Kidney capillary endothelial cell (primary cell): Measurements from ENCODE around the gene ZNF425.
"Not testable (repeated sequence)": the region's sequence is repeated elsewhere in the genome, so short reads cannot be mapped to it uniquely, and the experiment has no call there.

Source experiments
- DNase-seq: peaks from one replicate; pipeline ENCODE4 v3.0.0-alpha.2; 2018; ENCODE audit warnings: low spot score

The ZNF425 gene, protein sequence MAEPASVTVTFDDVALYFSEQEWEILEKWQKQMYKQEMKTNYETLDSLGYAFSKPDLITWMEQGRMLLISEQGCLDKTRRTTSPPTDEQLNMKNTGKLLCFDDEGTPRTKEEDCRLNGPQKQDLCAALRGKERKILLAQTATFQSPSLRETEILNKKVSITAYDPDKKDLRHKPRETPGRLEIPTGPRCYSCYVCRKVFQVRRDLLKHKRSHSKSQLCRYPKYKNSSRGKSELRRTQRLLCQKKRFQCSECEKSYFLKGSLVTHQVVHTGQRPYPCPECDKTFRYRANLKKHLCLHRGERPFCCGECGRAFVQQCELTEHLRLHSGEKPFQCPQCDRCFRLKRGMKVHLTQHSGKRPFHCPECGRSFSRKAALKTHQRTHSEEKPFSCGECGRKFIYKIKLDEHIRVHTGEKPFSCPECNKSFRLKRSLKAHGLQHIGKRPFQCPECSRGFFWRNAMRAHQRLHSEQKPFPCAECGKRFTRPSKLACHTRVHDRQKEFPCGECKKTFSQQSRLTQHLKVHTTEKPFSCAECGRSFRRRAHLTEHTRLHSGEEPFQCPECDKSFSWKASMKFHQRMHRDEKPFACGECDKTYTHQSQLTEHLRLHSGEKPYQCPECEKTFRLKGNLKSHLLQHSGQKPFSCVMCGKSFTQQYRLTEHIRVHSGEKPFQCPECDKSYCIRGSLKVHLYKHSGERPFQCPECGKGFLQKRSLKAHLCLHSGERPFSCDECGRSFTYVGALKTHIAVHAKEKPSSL

DNA sequence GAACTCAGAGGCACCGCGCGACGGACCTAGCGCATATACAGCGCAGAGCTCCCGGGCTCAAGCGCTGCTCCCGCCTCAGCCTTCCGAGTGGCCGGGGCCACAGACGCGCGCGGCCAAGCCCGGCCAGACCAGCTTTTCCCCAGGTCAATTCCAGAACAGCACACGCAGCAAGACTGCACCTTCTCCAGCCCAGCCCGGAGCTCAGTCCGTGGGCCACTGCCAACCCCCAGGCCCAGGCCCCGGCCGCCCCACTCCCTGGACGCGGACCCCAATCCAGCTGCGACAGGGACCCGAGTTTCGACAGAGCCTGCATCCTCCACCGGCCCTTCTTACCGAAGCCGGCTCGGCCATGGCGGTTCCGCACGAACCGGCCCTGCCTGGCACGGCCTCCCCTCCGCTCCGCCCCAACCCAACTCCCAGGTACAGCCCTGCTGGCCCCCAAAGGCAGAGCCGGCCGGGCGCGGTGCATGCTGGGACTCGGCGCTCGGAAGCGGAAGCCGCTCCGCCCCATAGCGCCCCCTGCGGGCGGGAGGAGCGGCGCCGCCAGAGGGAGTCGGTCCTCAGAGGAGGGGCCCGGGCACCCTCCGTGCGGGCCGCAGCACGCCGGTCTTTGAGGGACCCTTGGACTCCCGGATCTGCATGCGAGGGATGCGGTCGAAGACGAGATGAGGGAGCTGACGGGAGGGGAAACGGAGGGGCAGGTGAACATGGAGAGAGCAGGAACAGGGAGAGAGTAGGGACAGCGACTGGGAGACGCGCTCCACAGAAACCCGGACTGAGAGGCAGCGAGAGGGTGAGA lies at the start of gene ZNF425:
ZNF425 (minus strand) TSS at position 462 of the 799 bp plus-strand sequence; CDS start at position 351, 111 bp downstream.
- DNase-seq, result peak; percentile 83

- no peak for DNase-seq
These were observed 49.0 kb upstream of the ZNF425 start for GRCh38 chr7:149175150-149175549.

GRCh38 chr7:149172534-149172920 lies 46.4 kb upstream of the ZNF425 start:
- no peak for DNase-seq

DNA sequence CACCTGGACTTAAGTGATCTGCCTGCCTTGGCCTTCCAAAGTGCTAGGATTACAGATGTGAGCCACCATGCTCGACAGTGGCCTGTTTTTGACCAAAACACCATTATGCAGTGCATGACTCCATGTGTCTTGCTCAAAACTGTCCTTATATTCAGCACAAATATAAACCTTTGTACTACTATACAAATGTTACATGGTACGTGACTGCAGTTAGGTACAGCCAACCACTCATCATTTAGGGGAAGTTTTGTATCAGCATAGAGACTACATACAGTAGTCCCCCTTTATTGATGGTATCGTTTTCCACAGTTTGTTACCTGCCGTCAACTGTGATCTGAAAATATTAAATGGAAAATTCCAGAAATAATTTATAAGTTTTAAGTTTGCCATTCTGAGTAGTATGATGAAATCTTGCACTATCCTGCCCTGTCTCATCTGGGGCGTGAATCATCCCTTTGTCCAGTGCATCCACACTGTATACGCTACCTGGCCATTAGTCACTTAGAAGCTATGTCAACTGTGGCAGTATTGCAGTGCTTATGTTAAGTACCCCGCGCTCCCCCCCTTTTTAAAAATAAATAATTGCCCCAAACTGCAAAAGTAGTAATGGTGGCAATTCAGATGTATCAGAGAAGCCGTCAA lies 45.9 kb upstream of the ZNF425 start:
- no peak for DNase-seq

DNA sequence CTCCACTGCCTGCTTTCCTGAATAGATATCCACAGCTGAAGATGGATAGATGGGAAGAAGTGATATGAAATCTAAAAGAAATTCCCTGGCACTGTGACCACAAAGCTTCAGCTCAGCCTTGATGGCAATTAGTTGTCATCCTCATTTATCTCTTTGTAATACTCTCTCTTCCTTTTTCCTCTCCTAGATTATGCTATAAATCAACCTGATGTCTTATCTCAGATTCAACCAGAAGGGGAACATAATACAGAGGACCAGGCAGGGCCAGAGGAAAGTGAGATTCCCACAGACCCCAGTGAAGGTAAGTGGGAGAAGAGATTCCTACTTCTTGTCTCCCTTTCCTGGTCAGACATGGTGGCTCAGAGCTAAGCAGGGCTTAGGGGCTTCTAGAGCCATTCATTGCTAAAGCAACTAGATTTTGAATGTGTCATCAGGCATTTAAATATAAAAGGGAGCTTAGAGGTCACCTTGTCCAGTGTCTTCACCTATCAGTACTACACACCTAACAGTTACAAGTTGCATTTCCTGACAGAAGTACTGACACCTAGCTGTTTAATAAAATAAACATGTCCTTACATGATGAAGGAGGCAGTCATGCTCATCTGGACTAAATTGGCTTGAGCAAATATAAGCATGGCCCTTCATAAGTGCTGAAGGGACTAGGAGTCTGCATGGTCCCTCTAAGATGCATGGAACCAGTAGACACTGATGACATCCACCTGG lies 40.7 kb upstream of the ZNF425 start:
- DNase-seq, result no peak

- no peak for DNase-seq
These were observed 40.0 kb upstream of the ZNF425 start for GRCh38 chr7:149166142-149166541.

DNA sequence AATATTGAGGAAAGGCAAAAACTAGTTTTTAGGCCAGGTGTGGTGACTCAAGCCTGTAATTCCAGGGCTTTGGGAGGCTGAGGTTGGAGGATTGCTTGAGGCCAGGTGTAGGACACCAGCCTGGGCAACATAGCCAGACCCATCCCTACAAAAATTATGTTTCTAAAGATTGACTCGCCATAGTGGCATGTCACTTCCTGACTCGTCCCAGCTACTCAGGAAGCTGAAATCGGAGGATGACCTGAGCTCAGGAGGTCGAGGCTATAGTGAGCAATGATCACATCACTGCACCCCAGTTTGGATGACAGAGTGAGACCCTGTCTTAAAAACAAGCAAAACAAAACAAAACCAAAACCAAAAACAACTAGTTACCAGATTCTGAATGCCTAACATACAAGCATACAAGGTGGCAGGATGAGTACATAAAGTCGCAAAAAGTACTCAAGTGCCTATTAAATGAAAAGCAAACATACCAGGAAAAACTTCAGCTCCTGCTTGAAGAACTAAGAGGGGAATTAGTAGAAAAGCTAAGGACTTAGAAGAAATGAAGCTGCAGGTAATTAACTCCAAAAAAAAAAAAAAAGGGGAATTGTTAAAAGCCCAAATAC lies 35.2 kb upstream of the ZNF425 start:
- DNase-seq, result peak; percentile 48

GRCh38 chr7:149156898-149157297 lies 30.8 kb upstream of the ZNF425 start:
- no peak for DNase-seq

- no peak for DNase-seq
These were observed 27.9 kb upstream of the ZNF425 start for GRCh38 chr7:149154056-149154455.

GRCh38 chr7:149153346-149153745 lies 27.2 kb upstream of the ZNF425 start:
- no peak for DNase-seq

DNA sequence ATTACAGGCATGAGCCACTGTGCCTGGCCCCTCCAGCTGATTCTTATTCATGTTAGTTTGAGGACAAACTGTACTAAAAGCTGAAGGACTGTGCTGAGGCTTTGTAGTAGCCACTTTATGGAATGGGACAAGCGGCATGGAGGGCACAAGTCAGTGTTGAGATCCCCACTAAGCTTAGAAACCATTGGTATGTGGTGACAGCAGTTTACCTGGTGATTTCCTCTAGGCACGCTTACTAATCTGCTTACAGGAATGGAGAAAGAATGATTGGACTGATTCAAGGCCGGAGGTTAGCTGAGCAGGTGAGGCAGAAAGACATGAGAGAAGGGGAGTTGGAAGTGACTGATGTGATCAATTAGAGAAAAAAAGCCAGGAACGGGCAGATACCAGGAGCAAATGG lies 24.9 kb upstream of the ZNF425 start:
- no peak for DNase-seq

DNA sequence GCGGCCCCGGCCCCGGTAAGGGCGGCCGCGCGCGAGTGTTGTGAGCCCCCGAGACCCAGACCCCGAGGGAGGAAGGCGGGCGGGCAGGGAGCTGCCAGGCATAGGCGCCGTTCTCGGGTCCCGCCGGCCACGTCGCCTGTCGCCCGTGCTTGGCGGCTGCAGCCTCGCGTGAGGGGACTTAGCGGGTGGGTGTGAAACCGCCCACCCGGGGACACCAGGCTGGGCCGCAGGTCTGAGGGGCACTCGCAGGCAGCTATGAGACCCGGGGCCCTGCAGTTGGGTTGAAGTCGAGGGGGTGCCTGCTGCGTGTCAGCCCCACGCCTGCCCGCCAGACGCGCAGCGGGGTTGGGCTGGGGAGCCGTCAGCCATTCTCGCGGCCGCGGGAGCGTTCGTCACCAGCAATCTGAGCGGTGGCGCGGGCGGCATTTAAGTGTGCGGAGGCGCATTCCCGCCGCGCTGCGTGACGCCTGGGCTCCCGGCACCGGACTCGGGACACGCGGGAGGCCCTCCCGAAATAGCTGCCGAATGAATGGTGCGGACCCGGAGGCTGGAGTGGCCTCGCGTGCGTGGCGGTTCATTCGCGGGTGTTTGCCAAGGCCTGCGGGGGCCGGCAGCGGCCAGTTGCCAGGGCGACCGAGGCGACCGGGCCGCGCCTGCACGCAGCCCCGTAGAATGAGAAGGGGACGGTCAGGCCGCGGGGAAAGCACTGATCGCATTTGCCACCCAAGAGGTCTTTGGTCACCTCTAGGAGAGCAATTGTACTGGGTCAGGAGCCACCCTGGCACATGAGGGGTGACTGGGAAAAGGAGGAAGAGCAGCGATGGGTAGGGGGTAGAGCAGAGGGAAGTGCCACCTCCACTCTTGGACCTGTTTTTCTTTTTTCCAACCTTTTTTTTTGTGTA lies 21.9 kb upstream of the ZNF425 start:
- DNase-seq, result peak; percentile 47

GRCh38 chr7:149147072-149147751 lies 21.1 kb upstream of the ZNF425 start, which contains the start of gene ZNF398:
TSS of gene ZNF398 (plus strand) at chr7:149147453. CDS start at chr7:149147743, 290 bp downstream.
- peak; percentile 85 for DNase-seq

- DNase-seq, result no peak
These were observed 19.1 kb upstream of the ZNF425 start for GRCh38 chr7:149145031-149145845.

DNA sequence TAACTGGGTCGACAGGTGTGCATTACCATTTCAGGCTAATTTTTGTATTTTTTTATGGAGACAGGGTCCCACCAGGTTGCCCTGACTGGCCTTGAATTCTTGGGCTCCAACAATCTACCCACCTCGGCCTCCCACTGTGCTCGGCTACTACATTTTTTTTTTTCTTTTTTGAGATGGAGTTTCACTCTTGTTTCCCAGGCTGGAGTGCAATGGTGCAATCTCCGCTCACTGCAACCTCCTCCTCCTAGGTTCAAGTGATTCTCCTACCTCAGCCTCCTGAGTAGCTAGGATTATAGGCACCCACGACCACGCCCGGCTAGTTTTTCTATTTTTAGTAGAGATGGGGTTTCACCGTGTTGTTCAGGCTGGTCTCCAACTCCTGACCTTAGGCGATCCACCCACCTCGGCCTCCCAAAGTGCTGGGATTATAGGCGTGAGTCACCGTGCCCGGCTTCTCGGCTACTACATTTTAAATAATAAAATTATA lies 18.4 kb upstream of the ZNF425 start:
- DNase-seq, result not testable (repeated sequence)

DNA sequence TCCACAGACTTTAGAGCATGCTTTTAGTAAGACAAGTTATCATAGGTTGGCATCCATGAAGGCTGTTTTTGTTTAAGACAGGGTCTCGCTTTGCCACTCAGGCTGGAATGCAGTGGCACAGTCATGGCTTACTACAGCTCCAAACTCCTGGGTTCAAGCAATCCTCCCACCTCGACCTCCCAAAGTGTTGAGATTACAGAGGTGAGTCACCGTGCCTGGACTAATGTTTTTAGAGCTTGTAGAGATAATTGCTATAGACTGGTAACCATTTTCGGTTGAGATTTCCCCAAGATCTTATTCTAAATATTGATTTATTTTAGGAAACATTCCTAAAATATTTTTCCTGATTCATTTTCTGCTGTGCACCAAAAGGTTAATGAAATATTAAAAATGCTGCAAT lies 15.8 kb upstream of the ZNF425 start:
- no peak for DNase-seq

DNA sequence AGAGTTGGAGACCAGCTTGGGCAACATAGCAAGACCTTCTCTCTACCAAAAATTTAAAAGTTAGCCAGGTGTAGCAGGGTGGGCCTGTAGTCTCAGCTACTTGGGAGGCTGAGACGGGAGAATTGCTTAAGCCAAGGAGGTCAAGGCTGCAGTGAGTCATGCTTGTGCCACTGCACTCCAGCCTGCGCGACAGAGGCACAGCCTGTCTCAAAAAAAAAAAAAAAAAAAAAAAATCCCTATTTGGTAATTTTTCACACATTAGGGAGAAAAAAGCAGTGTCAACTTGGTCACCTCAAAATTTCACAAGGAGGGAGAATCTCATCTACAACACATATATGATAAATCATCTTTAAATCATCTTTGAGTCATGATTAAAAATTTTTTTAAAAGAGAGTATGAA lies 14.7 kb upstream of the ZNF425 start:
- no peak for DNase-seq

DNA sequence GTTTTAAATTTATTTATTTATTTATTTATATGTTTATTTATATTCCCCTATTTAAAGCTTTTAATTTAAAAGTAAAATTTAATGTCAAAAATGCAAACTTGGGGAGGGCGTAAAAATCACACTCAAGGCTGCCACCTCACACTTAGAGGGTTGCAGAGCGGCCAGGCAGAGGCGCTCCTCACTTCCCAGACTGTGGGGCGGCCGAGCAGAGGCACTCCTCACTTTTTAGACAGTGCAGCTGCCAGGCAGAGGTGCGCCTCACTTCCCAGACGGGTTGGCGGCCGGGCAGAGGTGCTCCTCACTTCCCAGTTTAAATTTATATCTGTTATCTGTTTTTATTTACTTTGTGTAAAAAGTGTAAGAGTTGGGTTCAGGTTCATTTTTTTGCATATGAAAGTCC lies 10.0 kb upstream of the ZNF425 start:
- DNase-seq, result no peak
